KBM-7 (cell line): ENCODE results near the gene KRT13.
A peak's percentile ranks its signal among the peaks of the same experiment; 100 is the strongest.
"Not testable (repeated sequence)": the region's sequence is repeated elsewhere in the genome, so short reads cannot be mapped to it uniquely, and the experiment has no call there.

Experiments used
- DNase-seq: peaks from one replicate; pipeline ENCODE4 v3.0.0-alpha.2; 2015
- in situ Hi-C: fragments of 300-500 bp; cut with MboI; formaldehyde crosslinking; loops from 2 replicates; pipeline ENCODE4 v1.14.3; 2020; ENCODE audit warnings: low sequenced_read_pairs, low pct_unique_long_range_greater_than_20kb, mixed read lengths

KRT13 gene

DNA sequence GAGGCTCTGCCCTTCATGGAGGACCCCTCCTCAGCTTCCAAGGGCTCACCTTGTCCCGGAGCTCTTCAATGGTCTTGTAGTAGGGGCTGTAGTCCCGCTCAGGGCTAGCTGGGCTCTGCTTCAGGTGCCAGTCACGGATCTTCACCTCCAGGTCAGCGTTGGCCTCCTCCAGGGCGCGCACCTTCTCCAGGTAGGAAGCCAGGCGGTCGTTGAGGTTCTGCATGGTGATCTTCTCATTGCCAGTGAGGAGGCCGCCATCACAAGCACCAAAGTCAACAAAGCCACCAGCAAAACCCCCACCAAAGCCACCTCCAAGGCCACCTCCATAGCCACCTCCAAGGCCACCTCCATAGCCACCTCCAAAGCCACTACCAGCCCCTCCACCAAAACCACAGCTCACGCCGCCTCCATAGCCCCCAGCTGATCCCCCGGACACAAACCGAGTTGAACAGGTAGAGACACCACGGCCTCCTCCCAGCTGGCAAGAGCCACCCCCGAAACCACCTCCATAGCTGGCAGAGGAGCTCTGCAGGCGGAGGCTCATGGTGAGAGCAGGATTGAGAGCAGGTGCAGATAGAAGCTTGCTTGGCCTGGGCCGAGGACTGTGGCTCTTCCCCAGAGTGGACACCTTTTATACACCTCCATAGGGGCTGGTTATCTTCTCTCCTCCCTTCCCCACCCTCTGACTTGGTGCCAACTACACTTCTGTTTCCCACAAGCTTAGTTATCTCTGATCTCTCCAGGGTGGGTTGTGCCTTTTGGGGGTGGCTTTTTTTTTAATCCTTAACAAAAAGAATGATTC lies at the start of gene KRT13:
KRT13 (minus strand) TSS at position 606 of the 802 bp plus-strand sequence; CDS start at position 544, 62 bp downstream.
- in situ Hi-C loops, result loop anchor here (25.0 kb wide), 1 partner anchor 593 kb away; no protein-coding TSS in a partner anchor
- DNase-seq, result no peak

DNA sequence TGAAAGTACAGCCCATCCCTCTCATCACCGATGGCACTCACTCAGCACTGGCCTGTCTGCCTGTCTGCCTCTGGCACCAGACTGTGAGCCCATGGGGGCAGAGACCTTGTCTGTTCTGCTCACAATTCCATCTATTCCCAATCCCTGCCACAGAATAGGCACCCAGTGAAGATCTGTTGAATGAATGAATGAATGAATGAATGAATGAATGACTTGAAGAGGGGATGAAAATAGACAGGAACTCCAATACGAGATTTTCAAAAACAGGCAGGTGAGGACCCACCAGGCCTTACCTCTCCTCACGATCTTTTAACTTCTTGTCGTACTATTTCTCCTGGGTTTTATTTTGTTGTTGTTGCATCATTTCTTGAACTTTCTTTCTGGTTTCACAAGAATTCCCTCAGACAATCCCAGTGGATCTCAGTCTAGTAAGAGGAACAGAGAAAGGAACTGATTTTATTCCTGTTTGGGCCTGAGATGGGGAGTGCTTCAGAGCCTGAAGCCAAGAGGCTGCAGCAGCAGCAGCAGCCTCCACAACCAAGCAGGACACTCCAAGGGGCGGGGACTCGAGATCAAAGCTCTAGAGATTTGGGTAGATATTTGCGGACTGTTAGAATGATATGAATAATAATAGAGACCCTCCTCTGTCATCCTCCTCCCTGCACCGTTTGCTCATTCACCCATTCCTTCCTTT lies 48.7 kb upstream of the KRT13 start:
- in situ Hi-C loops, result no loop called here
- no peak for DNase-seq

- in situ Hi-C loops, result no loop called here
Measured at GRCh38 chr17:41553176-41553575, 47.8 kb upstream of the KRT13 start.

GRCh38 chr17:41552455-41552854 lies 47.0 kb upstream of the KRT13 start:
- no peak for DNase-seq
- in situ Hi-C loops, result no loop called here

More at GRCh38 chr17:41553176-41553575, 47.8 kb upstream of the KRT13 start:
- DNase-seq, result no peak

- no peak for DNase-seq
- in situ Hi-C loops, result no loop called here
Measured at GRCh38 chr17:41551365-41551764, 46.0 kb upstream of the KRT13 start.

DNA sequence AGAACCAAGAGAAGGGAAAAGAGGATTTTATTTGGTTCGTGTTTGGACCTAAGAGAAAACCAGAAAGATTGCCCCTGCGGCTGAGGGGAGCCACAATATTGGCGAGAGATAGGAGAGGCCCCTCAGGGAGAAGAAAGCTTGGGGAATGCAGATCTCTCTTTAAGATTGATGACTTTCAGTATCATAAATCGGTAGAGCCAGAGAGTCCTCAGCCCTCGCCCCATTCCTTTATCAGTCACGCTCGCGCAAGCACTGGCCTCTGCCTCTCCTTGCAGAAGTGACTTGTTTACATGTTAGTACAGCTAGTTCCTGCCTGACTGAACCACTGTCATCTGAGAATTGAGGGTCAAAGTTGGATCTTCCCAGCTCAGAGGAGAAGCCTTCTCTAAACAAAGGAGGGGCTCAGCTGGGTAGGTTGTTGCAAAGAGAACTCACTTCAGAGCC lies 44.2 kb upstream of the KRT13 start:
- peak; percentile 9 for DNase-seq
- in situ Hi-C loops, result no loop called here

DNA sequence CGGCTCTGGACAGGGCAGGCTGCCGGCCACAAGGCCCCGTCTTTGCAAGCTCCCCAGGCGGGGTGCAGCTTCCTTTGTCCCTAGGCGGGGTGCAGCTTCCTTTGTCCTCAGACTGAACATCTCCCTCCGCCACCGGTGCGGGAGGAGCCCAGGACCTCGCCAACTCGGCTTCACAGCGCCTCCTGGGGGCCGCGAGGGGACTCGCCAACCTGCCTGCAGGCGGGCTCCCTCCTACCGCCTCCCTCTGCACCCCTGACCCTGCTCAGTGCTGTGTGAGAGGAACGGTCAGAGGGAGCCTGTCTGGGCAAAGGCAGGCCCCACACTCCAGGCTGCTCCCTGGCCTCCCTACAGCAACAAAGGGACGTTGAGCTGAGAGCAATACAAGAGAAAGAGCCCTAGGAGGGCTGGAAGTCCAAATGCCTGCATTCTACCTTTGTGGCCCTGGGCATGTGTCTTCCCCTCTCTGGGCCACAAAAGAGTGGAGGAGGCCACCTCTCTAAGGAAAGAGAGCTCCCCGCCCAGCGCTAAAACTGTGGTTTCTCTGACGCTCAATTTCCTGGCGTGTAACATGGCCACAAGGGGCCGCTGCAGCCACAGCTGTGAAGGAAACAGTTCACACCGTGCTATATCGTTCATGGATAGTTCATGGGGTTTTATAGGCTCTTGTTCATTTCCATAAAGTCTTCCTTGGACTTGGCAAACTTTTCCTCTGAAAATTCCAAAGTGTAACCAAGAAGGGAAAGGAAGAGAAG lies 43.6 kb upstream of the KRT13 start:
- in situ Hi-C loops, result no loop called here

DNA sequence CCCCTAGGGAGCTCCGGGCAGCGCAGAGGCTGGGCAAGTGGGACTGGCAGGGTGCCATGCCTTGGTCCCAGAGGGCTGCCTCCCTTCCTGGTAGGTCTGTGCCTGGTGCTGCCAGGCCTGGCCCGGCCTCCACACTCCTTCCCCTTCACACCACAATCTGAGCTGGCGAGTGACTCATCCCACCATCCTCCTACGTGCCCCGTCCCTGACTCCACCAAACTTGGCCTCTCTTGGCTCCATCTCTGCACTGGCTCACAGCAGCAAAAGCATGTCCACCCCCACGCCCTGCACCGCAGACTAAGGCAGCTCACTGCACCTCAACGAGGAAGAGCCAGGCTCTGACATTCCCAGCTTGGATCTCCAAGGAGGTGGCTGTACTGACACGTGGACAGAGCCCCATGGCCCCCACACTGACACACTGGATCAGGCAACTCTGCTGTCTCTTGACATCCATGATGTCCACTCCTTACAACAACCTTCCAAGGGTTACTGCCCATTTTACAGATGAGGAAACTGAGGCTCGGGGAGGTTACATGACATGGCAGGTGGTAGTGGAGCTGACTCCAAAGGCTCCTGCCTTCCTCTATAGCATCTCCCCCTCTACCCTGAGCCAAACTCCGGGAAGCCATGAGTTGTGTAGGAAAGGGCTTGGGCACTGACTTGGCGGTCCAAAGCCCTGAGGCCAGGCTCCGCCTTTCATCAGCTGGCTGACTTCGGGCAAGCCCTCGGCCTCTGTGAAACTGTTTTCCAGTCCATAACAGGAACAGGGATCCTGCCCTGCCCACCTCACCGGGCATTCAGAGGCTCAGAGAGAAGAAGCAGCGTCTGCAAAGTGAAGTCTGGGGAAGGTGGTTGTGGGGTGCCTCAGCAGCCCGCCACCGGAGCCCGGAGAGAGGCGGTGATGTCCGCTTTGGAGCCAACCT lies 42.8 kb upstream of the KRT13 start:
- DNase-seq, result peak; percentile 32
- in situ Hi-C loops, result no loop called here

More for the DNA sequence above, 43.6 kb upstream of the KRT13 start:
- DNase-seq, result peak; percentile 77

DNA sequence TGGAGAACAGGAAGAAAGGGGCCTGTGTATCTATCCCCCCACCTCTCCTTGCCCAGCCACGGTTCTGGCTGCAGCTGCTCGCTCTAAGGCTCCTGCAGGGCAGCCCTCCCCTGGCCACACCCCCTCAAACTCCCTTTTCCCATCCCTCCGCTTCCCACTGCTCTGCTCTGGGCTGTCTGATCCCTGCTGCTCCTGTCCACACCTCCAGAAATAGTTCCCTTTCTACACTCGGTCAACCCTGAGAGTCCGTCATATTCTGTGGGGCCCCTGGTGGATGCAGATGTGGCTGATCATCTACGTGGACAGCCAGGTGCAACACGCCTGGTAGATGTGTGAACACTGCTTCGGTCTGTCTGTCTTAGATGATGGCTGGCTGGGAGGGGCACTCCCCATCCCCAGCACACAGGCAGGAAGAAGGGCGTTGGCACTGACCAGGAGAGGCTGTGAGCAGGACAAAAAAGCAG lies 42.0 kb upstream of the KRT13 start:
- no peak for DNase-seq
- in situ Hi-C loops, result no loop called here

GRCh38 chr17:41546819-41547218 lies 41.4 kb upstream of the KRT13 start:
- DNase-seq, result no peak
- in situ Hi-C loops, result no loop called here

GRCh38 chr17:41545829-41546410 lies 40.5 kb upstream of the KRT13 start:
- in situ Hi-C loops, result no loop called here
- no peak for DNase-seq

- in situ Hi-C loops, result no loop called here
- DNase-seq, result no peak
Measured at GRCh38 chr17:41544935-41545334, 39.5 kb upstream of the KRT13 start.

GRCh38 chr17:41544491-41544892 lies 39.1 kb upstream of the KRT13 start:
- in situ Hi-C loops, result no loop called here
- no peak for DNase-seq

GRCh38 chr17:41542786-41543185 lies 37.4 kb upstream of the KRT13 start:
- in situ Hi-C loops, DNase-seq: not testable (repeated sequence)

DNA sequence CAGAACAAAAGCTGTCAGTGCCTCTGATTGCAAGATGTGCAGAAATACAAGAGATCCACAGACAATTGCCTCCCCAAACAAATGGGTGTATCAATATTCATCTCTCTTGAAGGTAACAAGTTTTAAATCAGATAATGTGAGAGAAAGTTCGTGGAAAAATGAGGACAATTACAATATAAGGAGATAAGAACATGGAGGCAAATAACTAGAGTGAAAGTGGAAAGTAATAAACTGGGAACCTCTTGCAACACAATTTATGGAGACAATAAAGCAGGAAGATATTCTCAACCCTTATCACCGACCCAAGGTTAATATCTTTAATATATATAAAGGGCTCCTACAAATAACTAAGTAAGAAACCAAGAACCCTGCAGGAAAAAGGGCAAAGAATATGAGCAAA lies 36.9 kb upstream of the KRT13 start:
- no peak for DNase-seq
- in situ Hi-C loops, result no loop called here

DNA sequence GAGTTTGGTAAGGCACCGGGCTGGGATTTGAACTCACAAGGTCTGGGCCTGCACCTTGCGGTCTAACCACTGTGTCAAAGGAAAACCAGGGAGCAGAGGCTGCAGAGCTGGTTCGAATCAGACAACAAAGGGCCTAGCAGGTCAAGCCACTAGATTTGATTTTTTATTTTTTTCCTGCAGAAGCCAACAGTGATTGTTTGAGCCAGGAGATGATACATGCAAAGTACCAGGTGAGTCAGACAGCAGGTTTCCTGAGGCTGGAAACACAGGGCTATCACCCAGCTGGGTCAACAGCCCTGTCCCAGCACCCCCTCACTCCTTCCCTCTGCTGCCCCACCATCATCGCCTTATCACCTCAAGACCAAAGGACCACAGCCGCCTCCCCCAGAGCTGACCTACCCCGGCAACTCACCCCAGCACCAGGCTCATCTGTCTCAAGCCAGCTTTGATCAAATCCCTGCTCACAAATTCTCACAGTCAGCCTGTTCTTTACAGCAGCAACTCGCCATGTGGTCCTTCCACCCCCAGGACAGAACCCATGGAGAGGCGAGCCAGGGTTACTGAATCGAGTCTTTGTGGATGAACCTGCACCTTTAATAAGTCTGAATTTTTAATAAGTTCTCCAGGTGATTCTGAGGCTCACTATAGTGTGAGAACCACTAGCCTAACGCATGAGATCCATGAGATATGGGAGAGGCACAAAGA lies 35.7 kb upstream of the KRT13 start:
- no peak for DNase-seq
- in situ Hi-C loops, result no loop called here

- DNase-seq, result no peak
- in situ Hi-C loops, result no loop called here
Measured at GRCh38 chr17:41539979-41540701, 34.7 kb upstream of the KRT13 start.
